ENCODE measurements around the gene DDX56.

DDX56 gene

GRCh38 chr7:44522315-44522714 is 51.4 kb downstream of the DDX56 start:
- H2AK5ac ChIP-seq (ENCODE audit: low read length): no peak overlapping the region
- H2BK15ac ChIP-seq (replicated peaks; ENCODE audit: low read depth): no peak overlapping the region
- no peaks in the 10 kb centered on the region for H3K79me2 ChIP-seq (ENCODE audit: control insufficient read depth, insufficient read depth, low read length)
- no peak overlapping the region for H4K8ac ChIP-seq (ENCODE audit: low read depth, low read length)
- no peak overlapping the region for H3K4me3 ChIP-seq (ENCODE audit: low read length)
- H2BK5ac ChIP-seq (ENCODE audit: low read length): no peak overlapping the region
- no peaks in the 10 kb centered on the region for H3K36me3 ChIP-seq (ENCODE audit: control insufficient read depth, insufficient read depth, low read length)
- no peaks in the 10 kb centered on the region for H3K79me1 ChIP-seq (ENCODE audit: low read length)
- H2BK120ac ChIP-seq (ENCODE audit: low read depth, low read length): no peak overlapping the region
- no peak overlapping the region for H4K5ac ChIP-seq (ENCODE audit: low read length)
- no CpG with 5 or more reads among the region's 3 CpGs for WGBS (ENCODE audit: extremely low coverage, insufficient coverage, low lambda C conversion rate)
- no peaks in the 10 kb centered on the region for H3K4me1 ChIP-seq (ENCODE audit: control insufficient read depth, low read depth, low read length)
- H3K56ac ChIP-seq (ENCODE audit: low read length): no peak overlapping the region
- H3K9ac ChIP-seq (ENCODE audit: low read length): no peak overlapping the region
- no peaks in the 10 kb centered on the region for H3K27me3 ChIP-seq (ENCODE audit: insufficient read depth, low read length, poor library complexity)
- H3K18ac ChIP-seq (ENCODE audit: low read length): no peak overlapping the region
- H3K23ac ChIP-seq (ENCODE audit: low read length): no peak overlapping the region
- no peak overlapping the region for H3K27ac ChIP-seq (ENCODE audit: low read depth, low read length)
- no peak overlapping the region for H3K4ac ChIP-seq (ENCODE audit: low read depth, low read length)
- H3K4me2 ChIP-seq (ENCODE audit: low read length): no peak overlapping the region
- no peak for DNase-seq

GRCh38 chr7:44521347-44522095 is 52.2 kb downstream of the DDX56 start:
- H3K23ac ChIP-seq (ENCODE audit: low read length): no peak overlapping the region
- H3K4me1 ChIP-seq (ENCODE audit: control insufficient read depth, low read depth, low read length): no peaks in the 10 kb centered on the region
- no peak for DNase-seq
- H3K79me2 ChIP-seq (ENCODE audit: control insufficient read depth, insufficient read depth, low read length): no peaks in the 10 kb centered on the region
- H3K27me3 ChIP-seq (ENCODE audit: insufficient read depth, low read length, poor library complexity): no peaks in the 10 kb centered on the region
- H2BK15ac ChIP-seq (replicated peaks; ENCODE audit: low read depth): no peak overlapping the region
- no CpG with 5 or more reads among the region's 15 CpGs for WGBS (ENCODE audit: extremely low coverage, insufficient coverage, low lambda C conversion rate)
- no peaks in the 10 kb centered on the region for H3K79me1 ChIP-seq (ENCODE audit: low read length)
- H3K4me2 ChIP-seq (ENCODE audit: low read length): no peak overlapping the region
- H3K56ac ChIP-seq (ENCODE audit: low read length): no peak overlapping the region
- no peak overlapping the region for H2BK5ac ChIP-seq (ENCODE audit: low read length)
- H4K5ac ChIP-seq (ENCODE audit: low read length): no peak overlapping the region
- H3K4ac ChIP-seq (ENCODE audit: low read depth, low read length): no peak overlapping the region
- no peak overlapping the region for H2BK120ac ChIP-seq (ENCODE audit: low read depth, low read length)
- no peak overlapping the region for H3K9ac ChIP-seq (ENCODE audit: low read length)
- no peak overlapping the region for H3K27ac ChIP-seq (ENCODE audit: low read depth, low read length)
- no peak overlapping the region for H2AK5ac ChIP-seq (ENCODE audit: low read length)
- no peak overlapping the region for H3K18ac ChIP-seq (ENCODE audit: low read length)
- H4K8ac ChIP-seq (ENCODE audit: low read depth, low read length): no peak overlapping the region
- H3K4me3 ChIP-seq (ENCODE audit: low read length): no peak overlapping the region
- H3K36me3 ChIP-seq (ENCODE audit: control insufficient read depth, insufficient read depth, low read length): no peaks in the 10 kb centered on the region

- Histone ChIP-seq H3K4me3 (ENCODE audit: low read length) (no peak overlapping the region), H3K9ac (ENCODE audit: low read length) (no peak overlapping the region), H2AK5ac (ENCODE audit: low read length) (no peak overlapping the region), H3K4me2 (ENCODE audit: low read length) (no peak overlapping the region), H3K23ac (ENCODE audit: low read length) (no peak overlapping the region), H3K27ac (ENCODE audit: low read depth, low read length) (no peak overlapping the region), H2BK120ac (ENCODE audit: low read depth, low read length) (no peak overlapping the region), H2BK15ac (replicated peaks; ENCODE audit: low read depth) (no peak overlapping the region), H3K18ac (ENCODE audit: low read length) (no peak overlapping the region), H4K8ac (ENCODE audit: low read depth, low read length) (no peak overlapping the region), H3K27me3 (ENCODE audit: insufficient read depth, low read length, poor library complexity) (no peaks in the 10 kb centered on the region), H3K4me1 (ENCODE audit: control insufficient read depth, low read depth, low read length) (no peaks in the 10 kb centered on the region), H3K4ac (ENCODE audit: low read depth, low read length) (no peak overlapping the region), H3K79me1 (ENCODE audit: low read length) (no peaks in the 10 kb centered on the region), H2BK5ac (ENCODE audit: low read length) (no peak overlapping the region), H3K36me3 (ENCODE audit: control insufficient read depth, insufficient read depth, low read length) (no peaks in the 10 kb centered on the region), H3K79me2 (ENCODE audit: control insufficient read depth, insufficient read depth, low read length) (no peaks in the 10 kb centered on the region), H3K56ac (ENCODE audit: low read length) (no peak overlapping the region), H4K5ac (ENCODE audit: low read length) (no peak overlapping the region)
- DNase-seq: no peak
- no CpG with 5 or more reads among the region's 5 CpGs for WGBS (ENCODE audit: extremely low coverage, insufficient coverage, low lambda C conversion rate)
Observed at GRCh38 chr7:44520574-44520973, 53.1 kb downstream of the DDX56 start.

- DNase-seq: no peak
- no peak overlapping the region for H3K4ac ChIP-seq (ENCODE audit: low read depth, low read length)
- H2BK15ac ChIP-seq (replicated peaks; ENCODE audit: low read depth): no peak overlapping the region
- H2BK5ac ChIP-seq (ENCODE audit: low read length): no peak overlapping the region
- no peaks in the 10 kb centered on the region for H3K36me3 ChIP-seq (ENCODE audit: control insufficient read depth, insufficient read depth, low read length)
- no CpG with 5 or more reads among the region's 7 CpGs for WGBS (ENCODE audit: extremely low coverage, insufficient coverage, low lambda C conversion rate)
- H4K8ac ChIP-seq (ENCODE audit: low read depth, low read length): no peak overlapping the region
- no peak overlapping the region for H3K4me2 ChIP-seq (ENCODE audit: low read length)
- H3K56ac ChIP-seq (ENCODE audit: low read length): no peak overlapping the region
- H3K18ac ChIP-seq (ENCODE audit: low read length): no peak overlapping the region
- no peaks in the 10 kb centered on the region for H3K79me2 ChIP-seq (ENCODE audit: control insufficient read depth, insufficient read depth, low read length)
- no peak overlapping the region for H3K23ac ChIP-seq (ENCODE audit: low read length)
- H2AK5ac ChIP-seq (ENCODE audit: low read length): no peak overlapping the region
- no peak overlapping the region for H2BK120ac ChIP-seq (ENCODE audit: low read depth, low read length)
- no peak overlapping the region for H3K9ac ChIP-seq (ENCODE audit: low read length)
- no peaks in the 10 kb centered on the region for H3K4me1 ChIP-seq (ENCODE audit: control insufficient read depth, low read depth, low read length)
- H3K4me3 ChIP-seq (ENCODE audit: low read length): no peak overlapping the region
- H4K5ac ChIP-seq (ENCODE audit: low read length): no peak overlapping the region
- no peaks in the 10 kb centered on the region for H3K27me3 ChIP-seq (ENCODE audit: insufficient read depth, low read length, poor library complexity)
- no peak overlapping the region for H3K27ac ChIP-seq (ENCODE audit: low read depth, low read length)
- no peaks in the 10 kb centered on the region for H3K79me1 ChIP-seq (ENCODE audit: low read length)
Observed at GRCh38 chr7:44519546-44519945, 54.2 kb downstream of the DDX56 start.

GRCh38 chr7:44518761-44519160 is 54.9 kb downstream of the DDX56 start:
- no peak overlapping the region for H3K18ac ChIP-seq (ENCODE audit: low read length)
- H3K23ac ChIP-seq (ENCODE audit: low read length): no peak overlapping the region
- no peaks in the 10 kb centered on the region for H3K4me1 ChIP-seq (ENCODE audit: control insufficient read depth, low read depth, low read length)
- H3K79me1 ChIP-seq (ENCODE audit: low read length): no peaks in the 10 kb centered on the region
- no peak overlapping the region for H3K27ac ChIP-seq (ENCODE audit: low read depth, low read length)
- H3K36me3 ChIP-seq (ENCODE audit: control insufficient read depth, insufficient read depth, low read length): no peaks in the 10 kb centered on the region
- H3K4me2 ChIP-seq (ENCODE audit: low read length): no peak overlapping the region
- H3K9ac ChIP-seq (ENCODE audit: low read length): no peak overlapping the region
- H2AK5ac ChIP-seq (ENCODE audit: low read length): no peak overlapping the region
- no peaks in the 10 kb centered on the region for H3K79me2 ChIP-seq (ENCODE audit: control insufficient read depth, insufficient read depth, low read length)
- no peak overlapping the region for H2BK15ac ChIP-seq (replicated peaks; ENCODE audit: low read depth)
- H3K4ac ChIP-seq (ENCODE audit: low read depth, low read length): no peak overlapping the region
- DNase-seq: no peak
- no peak overlapping the region for H3K4me3 ChIP-seq (ENCODE audit: low read length)
- H4K5ac ChIP-seq (ENCODE audit: low read length): no peak overlapping the region
- no peak overlapping the region for H4K8ac ChIP-seq (ENCODE audit: low read depth, low read length)
- no peak overlapping the region for H2BK120ac ChIP-seq (ENCODE audit: low read depth, low read length)
- no peak overlapping the region for H3K56ac ChIP-seq (ENCODE audit: low read length)
- H2BK5ac ChIP-seq (ENCODE audit: low read length): no peak overlapping the region
- WGBS (ENCODE audit: extremely low coverage, insufficient coverage, low lambda C conversion rate): no CpG with 5 or more reads among the region's 3 CpGs
- no peaks in the 10 kb centered on the region for H3K27me3 ChIP-seq (ENCODE audit: insufficient read depth, low read length, poor library complexity)

GRCh38 chr7:44517175-44517574 is 56.5 kb downstream of the DDX56 start:
- Histone ChIP-seq H3K4ac (ENCODE audit: low read depth, low read length) (no peak overlapping the region), H3K79me1 (ENCODE audit: low read length) (no peaks in the 10 kb centered on the region), H3K27ac (ENCODE audit: low read depth, low read length) (no peak overlapping the region), H3K18ac (ENCODE audit: low read length) (no peak overlapping the region), H3K56ac (ENCODE audit: low read length) (no peak overlapping the region), H3K9ac (ENCODE audit: low read length) (no peak overlapping the region), H2BK120ac (ENCODE audit: low read depth, low read length) (no peak overlapping the region), H3K4me2 (ENCODE audit: low read length) (no peak overlapping the region), H4K5ac (ENCODE audit: low read length) (no peak overlapping the region), H3K79me2 (ENCODE audit: control insufficient read depth, insufficient read depth, low read length) (no peaks in the 10 kb centered on the region), H2BK15ac (replicated peaks; ENCODE audit: low read depth) (no peak overlapping the region), H3K4me3 (ENCODE audit: low read length) (no peak overlapping the region), H3K23ac (ENCODE audit: low read length) (no peak overlapping the region), H3K36me3 (ENCODE audit: control insufficient read depth, insufficient read depth, low read length) (no peaks in the 10 kb centered on the region), H2AK5ac (ENCODE audit: low read length) (no peak overlapping the region), H4K8ac (ENCODE audit: low read depth, low read length) (no peak overlapping the region), H3K4me1 (ENCODE audit: control insufficient read depth, low read depth, low read length) (no peaks in the 10 kb centered on the region), H2BK5ac (ENCODE audit: low read length) (no peak overlapping the region), H3K27me3 (ENCODE audit: insufficient read depth, low read length, poor library complexity) (no peaks in the 10 kb centered on the region)
- no CpG with 5 or more reads among the region's 8 CpGs for WGBS (ENCODE audit: extremely low coverage, insufficient coverage, low lambda C conversion rate)
- no peak for DNase-seq

Measured in mesendoderm (in vitro differentiated cells).